Lung microvascular endothelial cell (primary cell): ENCODE data around the gene WDR3. TPM values are rescaled to one million over a fixed set of nuclear protein-coding genes. Genes with fewer than 3 reads are reported as not detected.

Experiments
- DNase-seq, 2 donors: peaks; one replicate each; pipeline versions ENCODE4 v3.0.0 to v3.0.0-alpha.2; 2010; ENCODE audit warnings: low read depth in 2 of 2
- total RNA-seq: library from RNA; depleted of rRNA; stranded (reverse); fragments of >200 nt; gene quantifications from 2 replicates; pipeline ENCODE4 v1.2.1, GENCODE V29; 2014

The WDR3 gene
- total RNA-seq, 1 donor from 2014 or later: 15.9 TPM

DNA sequence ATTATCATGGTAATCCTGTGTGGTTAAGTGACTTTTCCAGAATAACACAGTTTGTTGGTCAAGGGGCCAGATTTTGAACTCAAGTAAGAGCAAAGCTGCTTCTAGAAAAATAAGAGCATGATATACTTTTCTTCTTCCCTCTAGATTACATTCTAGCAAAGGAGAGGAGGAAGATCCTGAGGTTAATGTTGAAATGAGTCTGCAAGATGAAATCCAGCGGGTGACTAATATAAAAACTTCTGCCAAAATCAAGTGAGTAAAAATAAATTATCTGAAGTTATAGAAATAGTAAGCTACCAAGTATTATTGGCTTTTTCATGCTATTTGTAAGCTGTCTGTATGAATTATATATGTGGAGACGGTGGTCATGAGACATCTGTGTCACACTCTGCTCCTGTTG is 12.8 kb downstream of the WDR3 start:
- DNase-seq: no peak

GRCh38 chr1:117952386-117952785 is 22.8 kb downstream of the WDR3 start:
- no peak for DNase-seq

DNA sequence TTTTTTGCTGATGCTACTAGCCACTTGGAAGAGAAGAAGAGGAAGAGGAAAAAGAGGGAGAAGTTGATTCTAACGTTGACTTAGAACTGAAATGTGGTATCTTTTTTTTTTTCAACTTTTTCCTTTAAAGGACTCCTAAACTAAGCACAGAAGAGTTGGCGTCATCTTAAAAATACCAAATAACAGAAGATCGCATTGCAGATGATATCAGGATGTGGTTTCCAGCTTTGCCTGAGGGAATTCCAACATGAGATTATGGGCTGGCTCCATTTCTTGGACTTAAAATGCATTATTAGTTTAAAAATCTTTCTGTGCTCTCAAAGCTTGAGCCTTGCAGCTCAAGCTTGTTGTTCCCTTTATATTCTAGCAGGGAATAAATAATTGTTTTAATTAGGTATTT is 29.8 kb downstream of the WDR3 start:
- DNase-seq: no peak

DNA sequence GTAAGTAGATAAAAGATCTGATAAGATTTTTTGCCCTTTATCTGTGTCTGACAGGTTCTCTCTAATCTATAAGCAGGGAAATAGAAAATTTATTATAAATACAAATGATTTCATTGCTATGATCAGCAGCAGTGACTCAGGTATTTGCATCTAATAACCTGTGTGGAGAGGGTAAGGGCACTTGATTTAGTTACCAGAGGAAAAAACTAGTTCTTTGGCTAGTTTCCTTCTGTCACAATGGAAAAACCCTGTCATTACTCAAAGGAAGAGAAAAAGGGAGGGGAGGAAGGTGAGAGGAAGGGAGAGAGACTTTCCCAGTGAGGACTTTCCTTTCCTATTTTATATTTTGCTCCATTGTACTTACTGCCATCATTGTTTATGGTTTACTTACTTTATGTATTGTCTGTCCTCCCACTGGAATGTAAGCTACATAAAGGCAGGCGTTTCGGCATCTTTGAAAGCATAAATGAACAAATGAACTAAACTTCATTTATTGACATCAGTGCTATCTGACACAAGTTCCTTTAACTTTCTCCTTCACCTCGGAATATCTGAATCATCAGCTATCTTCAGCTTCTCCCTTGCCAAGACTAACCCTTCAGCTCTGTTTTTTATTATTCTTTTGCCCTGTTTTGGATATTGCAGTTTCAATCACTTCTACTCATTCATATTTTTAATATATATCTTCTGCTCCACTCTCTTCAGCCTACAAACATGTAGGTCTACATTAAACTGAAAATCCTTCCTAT is 34.9 kb downstream of the WDR3 start:
- DNase-seq: peak; percentile 7 to 54

- no peak for DNase-seq
These were observed 37.9 kb downstream of the WDR3 start for GRCh38 chr1:117967477-117967876.

DNA sequence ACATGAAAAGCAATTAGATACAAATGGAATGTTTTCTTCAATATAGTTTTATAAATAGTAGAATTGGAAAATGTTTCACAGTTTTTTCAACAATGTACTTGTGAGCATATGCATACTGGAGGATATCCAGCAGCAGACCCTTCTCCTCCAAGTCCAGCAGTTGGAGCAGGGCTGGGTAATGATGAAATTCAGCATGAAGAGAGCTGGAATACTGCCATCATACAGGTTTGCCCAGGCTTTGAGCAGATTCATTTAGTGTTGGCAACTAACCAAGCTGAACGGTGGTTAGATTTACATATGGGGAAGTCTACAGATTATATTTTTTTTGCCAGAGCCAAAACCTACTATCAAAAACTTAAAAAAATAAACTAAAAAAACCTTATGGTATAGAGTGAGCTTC is 38.3 kb downstream of the WDR3 start:
- DNase-seq: peak in 1 of 2 donors; percentile 9

GRCh38 chr1:117970252-117970651 is 40.7 kb downstream of the WDR3 start:
- DNase-seq: no peak

- no peak for DNase-seq
These were observed 42.2 kb downstream of the WDR3 start for GRCh38 chr1:117971777-117972176.

- no peak for DNase-seq
These were observed 46.8 kb downstream of the WDR3 start for GRCh38 chr1:117976381-117976780.

GRCh38 chr1:117981455-117982192 is 52.1 kb downstream of the WDR3 start:
- no peak for DNase-seq

DNA sequence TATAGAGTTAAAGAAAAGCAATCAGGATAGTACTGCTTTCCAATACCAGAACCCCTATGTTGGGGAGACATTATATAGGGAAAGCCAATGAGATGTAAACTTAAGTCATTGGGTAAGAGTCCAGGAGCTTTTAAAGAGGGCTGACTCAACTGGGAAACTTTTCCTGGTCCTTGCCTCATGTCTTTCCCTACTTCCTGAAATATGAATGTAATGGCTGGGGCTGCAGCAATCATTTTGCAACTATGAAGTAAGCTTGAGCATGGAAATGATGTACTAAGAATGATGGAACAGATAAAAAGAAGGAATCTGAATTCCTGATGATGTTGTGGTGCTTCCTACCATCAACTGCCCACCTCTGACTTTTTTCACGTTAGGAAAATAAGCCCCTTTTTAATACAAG is 55.7 kb downstream of the WDR3 start:
- no peak for DNase-seq

- DNase-seq: no peak
These were observed 56.4 kb downstream of the WDR3 start for GRCh38 chr1:117985973-117986372.

GRCh38 chr1:118004312-118004711 is 74.8 kb downstream of the WDR3 start:
- DNase-seq: no peak

DNA sequence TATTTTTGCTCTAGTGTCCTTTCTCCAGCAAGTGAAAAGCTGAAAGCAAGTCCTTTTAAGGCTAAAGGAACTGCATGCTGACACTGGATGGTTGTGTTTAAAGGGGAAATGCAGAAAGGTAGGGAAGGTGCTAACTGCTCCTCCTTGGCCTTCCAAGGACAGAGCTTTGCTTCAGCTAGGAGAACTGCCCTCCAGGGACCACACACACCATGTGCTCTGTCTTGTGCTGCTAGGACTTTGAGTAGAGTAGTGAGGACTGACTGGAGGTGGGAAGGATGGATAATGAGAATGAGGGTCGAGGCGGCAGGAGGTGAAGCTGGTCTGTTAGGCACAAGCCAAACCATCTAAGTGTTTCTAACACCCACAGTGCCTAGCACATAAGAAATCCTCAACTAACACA is 77.9 kb downstream of the WDR3 start:
- DNase-seq: no peak

DNA sequence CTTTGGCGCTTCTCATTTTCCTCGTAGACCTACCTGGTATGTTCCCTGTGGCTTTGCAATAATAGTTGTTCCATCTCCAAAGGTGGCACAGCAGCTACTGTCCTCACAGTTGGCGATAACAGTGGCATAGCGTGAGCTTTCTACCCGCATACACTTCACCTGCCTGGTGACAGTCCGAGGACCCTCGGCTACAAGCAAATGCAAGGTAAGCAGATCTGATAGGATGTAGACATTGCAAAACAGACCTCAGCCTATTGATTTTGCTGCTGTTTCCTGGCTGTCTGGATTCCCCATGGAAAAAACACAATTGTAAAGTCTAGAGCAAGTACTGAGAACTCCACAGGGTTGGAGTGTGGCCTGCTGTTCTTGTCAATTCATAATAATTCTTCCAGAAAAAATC is 78.5 kb downstream of the WDR3 start:
- no peak for DNase-seq

GRCh38 chr1:118012515-118013124 is 83.1 kb downstream of the WDR3 start:
- no peak for DNase-seq

DNA sequence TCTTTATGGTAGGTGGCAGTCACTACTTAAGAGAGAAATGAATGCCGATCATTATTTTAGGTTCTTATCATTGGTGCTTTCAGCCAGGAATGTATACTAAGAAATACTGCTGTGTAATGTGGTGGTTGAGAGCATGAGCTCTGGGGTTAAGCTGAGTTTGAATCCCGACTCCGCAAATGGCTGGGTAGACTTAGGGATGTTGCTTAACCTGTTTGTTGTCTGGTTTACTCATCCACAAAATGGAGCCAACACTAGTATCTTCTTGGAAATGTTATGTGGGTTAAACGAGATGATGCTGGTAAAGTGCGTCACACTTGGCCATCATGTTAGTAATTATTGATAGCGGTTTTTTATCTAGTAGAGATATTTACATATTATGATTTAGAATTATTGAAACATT is 83.8 kb downstream of the WDR3 start:
- no peak for DNase-seq

- DNase-seq: no peak
These were observed 84.4 kb downstream of the WDR3 start for GRCh38 chr1:118013938-118014337.

Other genes starting within 250 kb of the WDR3 start
- 7.6 and 14.9 TPM in 2 replicates for gene GDAP2, start 118 bp upstream of the WDR3 start, total RNA-seq